Endothelial cell of umbilical vein (primary cell): ENCODE data around the gene JMJD7.

Experiments
- MYC ChIP-seq: IDR thresholded peaks from one replicate; pipeline ENCODE4 v1.6.1; 2011; ENCODE audit warnings: mild to moderate bottlenecking, low read depth, low read length
- POLR2AphosphoS5 ChIP-seq: IDR thresholded peaks from 2 replicates; pipeline ENCODE4 v1.6.1; 2012; ENCODE audit warnings: low read depth, mild to moderate bottlenecking, control low read depth, low read length, moderate library complexity; ENCODE audit not compliant: insufficient read depth

DNA sequence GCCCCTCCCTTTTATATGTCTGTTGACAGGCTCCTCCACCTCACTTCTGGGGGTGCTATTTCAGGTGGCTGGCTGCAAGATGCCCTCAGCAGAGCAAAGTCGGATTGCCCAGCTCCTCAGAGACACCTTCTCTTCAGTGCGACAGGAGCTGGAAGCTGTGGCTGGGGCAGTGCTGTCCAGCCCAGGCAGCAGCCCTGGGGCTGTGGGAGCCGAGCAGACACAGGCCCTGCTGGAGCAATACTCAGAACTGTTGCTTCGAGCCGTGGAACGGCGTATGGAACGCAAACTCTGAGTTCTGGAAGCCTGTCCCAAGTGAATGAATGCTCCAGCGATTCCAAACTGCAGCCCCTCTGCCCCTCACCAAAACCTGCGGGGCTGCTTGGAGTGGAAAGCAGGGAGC, 2.7 kb upstream of the JMJD7 start:
- no peak for TF ChIP-seq MYC
- TF ChIP-seq POLR2AphosphoS5: no peak
